ENCODE data around the gene SLC46A2.

- TF ChIP-seq EZH2phosphoT487 (conservative IDR thresholded peaks at IDR 0.05; ENCODE audit: low read length) (no peak), CTCF (IDR thresholded peaks at IDR 0.05; ENCODE audit: insufficient read depth, low read length, poor library complexity, severe bottlenecking) (no peak)
Measured at GRCh38 chr9:112896131-112896530, 5.5 kb upstream of the SLC46A2 start.
